Keratinocyte (primary cell): ENCODE data around the gene HOPX. TPM values are rescaled to one million over a fixed set of nuclear protein-coding genes. Genes with fewer than 3 reads are reported as not detected.

Experiments
- DNase-seq: peaks from one replicate; pipeline ENCODE4 v3.0.0-alpha.2; 2011; ENCODE audit warnings: low read depth, missing footprints, low spot score
- FAIRE-seq: peaks from 2 replicates; lab custom pipeline; 2011; peaks lifted over from hg19 to GRCh38; lab: Jason Lieb, UNC
- H2AFZ ChIP-seq: 2 replicates; pipeline ENCODE4 v1.6.0; 2012; ENCODE audit warnings: low read length, control low read depth, inconsistent platforms; ENCODE audit not compliant: control insufficient read depth
- H3K27ac ChIP-seq: 2 replicates; pipeline ENCODE4 v1.5.1; 2011; ENCODE audit warnings: low read length; ENCODE audit not compliant: control insufficient read depth, insufficient read depth
- H3K27me3 ChIP-seq: 3 replicates; pipeline ENCODE4 v1.6.0; 2011; ENCODE audit warnings: low read length; ENCODE audit not compliant: control insufficient read depth, insufficient read depth; ENCODE audit errors: extremely low read depth
- H3K36me3 ChIP-seq, 2 experiments: 2 replicates in 1 of 2; 3 replicates in 1 of 2; pipeline ENCODE4 v1.5.1; 2011; ENCODE audit warnings: low read length in 2 of 2, mild to moderate bottlenecking in 1 of 2; ENCODE audit not compliant: control insufficient read depth in 2 of 2, insufficient read depth in 2 of 2; ENCODE audit errors: extremely low read depth in 1 of 2
- H3K4me1 ChIP-seq: 3 replicates; pipeline ENCODE4 v1.5.1; 2011; ENCODE audit warnings: low read length; ENCODE audit not compliant: control insufficient read depth, insufficient read depth; ENCODE audit errors: extremely low read depth
- H3K4me2 ChIP-seq: 3 replicates; pipeline ENCODE4 v1.6.0; 2011; ENCODE audit warnings: low read depth, low read length; ENCODE audit not compliant: control insufficient read depth, insufficient read depth; ENCODE audit errors: extremely low read depth
- H3K4me3 ChIP-seq, 3 experiments: fragments of 200-600 bp in 1 of 3; sonication (generic) in 1 of 3; 2 replicates in 2 of 3; 3 replicates in 1 of 3; pipeline ENCODE4 v1.5.1; 2011 to 2016; ENCODE audit warnings: low read length in 3 of 3, mild to moderate bottlenecking in 3 of 3, control low read depth in 2 of 3, inconsistent platforms in 1 of 3, low read depth in 1 of 3, mixed read lengths in 1 of 3, mixed run types in 1 of 3, moderate library complexity in 1 of 3; ENCODE audit not compliant: control insufficient read depth in 2 of 3, insufficient read depth in 2 of 3; ENCODE audit errors: extremely low read depth in 1 of 3
- H3K79me2 ChIP-seq: 2 replicates; pipeline ENCODE4 v1.6.0; 2012; ENCODE audit warnings: low read length; ENCODE audit not compliant: control insufficient read depth, insufficient read depth
- H3K9ac ChIP-seq: 3 replicates; pipeline ENCODE4 v1.6.0; 2011; ENCODE audit warnings: low read length; ENCODE audit not compliant: control insufficient read depth, insufficient read depth; ENCODE audit errors: extremely low read depth
- H3K9me1 ChIP-seq: 3 replicates; pipeline ENCODE4 v1.6.0; 2011; ENCODE audit warnings: low read length; ENCODE audit not compliant: control insufficient read depth, insufficient read depth; ENCODE audit errors: extremely low read depth
- H3K9me3 ChIP-seq: 2 replicates; pipeline ENCODE4 v1.5.1; 2012; ENCODE audit warnings: low read depth, low read length; ENCODE audit not compliant: control insufficient read depth
- H4K20me1 ChIP-seq: 3 replicates; pipeline ENCODE4 v1.6.0; 2011; ENCODE audit warnings: low read length; ENCODE audit not compliant: control insufficient read depth, insufficient read depth; ENCODE audit errors: extremely low read depth
- CTCF ChIP-seq, 3 experiments: IDR thresholded peaks in 1 of 3; conservative IDR thresholded peaks in 1 of 3; optimal IDR thresholded peaks in 1 of 3; 2 replicates in 2 of 3; 3 replicates in 1 of 3; pipeline versions ENCODE3 to v1.5.1; 2011; ENCODE audit warnings: low read length in 3 of 3, mild to moderate bottlenecking in 3 of 3, moderate library complexity in 2 of 3, control low read depth in 1 of 3, inconsistent platforms in 1 of 3; ENCODE audit not compliant: insufficient read depth in 2 of 3; ENCODE audit errors: extremely low read depth in 1 of 3
- EZH2 ChIP-seq: IDR thresholded peaks from one replicate; pipeline ENCODE4 v1.6.1; 2012; ENCODE audit warnings: inconsistent platforms, mild to moderate bottlenecking, low read length, moderate library complexity
- dilution Hi-C: fragments of 300-500 bp; cut with MboI; formaldehyde crosslinking; loops from one replicate; pipeline ENCODE4 v1.7.0; 2020; ENCODE audit warnings: low sequenced_read_pairs; ENCODE audit not compliant: extremely low pct_ligation_motif_present
- polyA plus RNA-seq, 5 experiments: library from polyadenylated mRNA; depleted of rRNA in 3 of 5; stranded (reverse) in 3 of 5; stranded (forward) in 1 of 5; unstranded in 1 of 5; fragments of >200 nt; gene quantifications; 1 replicate in 1 of 5; 2 replicates in 3 of 5; 3 replicates in 1 of 5; pipeline versions ENCODE4 v1.2.1 to v1.2.3, GENCODE V29; 2011 to 2012; ENCODE audit warnings: missing spikeins in 2 of 5, low read depth in 1 of 5, low replicate concordance in 1 of 5

HOPX gene
- polyA plus RNA-seq, 1 donor (not counting 4 experiments of a cell fraction or from before 2014, with no cell fraction given): 8.5 TPM

DNA sequence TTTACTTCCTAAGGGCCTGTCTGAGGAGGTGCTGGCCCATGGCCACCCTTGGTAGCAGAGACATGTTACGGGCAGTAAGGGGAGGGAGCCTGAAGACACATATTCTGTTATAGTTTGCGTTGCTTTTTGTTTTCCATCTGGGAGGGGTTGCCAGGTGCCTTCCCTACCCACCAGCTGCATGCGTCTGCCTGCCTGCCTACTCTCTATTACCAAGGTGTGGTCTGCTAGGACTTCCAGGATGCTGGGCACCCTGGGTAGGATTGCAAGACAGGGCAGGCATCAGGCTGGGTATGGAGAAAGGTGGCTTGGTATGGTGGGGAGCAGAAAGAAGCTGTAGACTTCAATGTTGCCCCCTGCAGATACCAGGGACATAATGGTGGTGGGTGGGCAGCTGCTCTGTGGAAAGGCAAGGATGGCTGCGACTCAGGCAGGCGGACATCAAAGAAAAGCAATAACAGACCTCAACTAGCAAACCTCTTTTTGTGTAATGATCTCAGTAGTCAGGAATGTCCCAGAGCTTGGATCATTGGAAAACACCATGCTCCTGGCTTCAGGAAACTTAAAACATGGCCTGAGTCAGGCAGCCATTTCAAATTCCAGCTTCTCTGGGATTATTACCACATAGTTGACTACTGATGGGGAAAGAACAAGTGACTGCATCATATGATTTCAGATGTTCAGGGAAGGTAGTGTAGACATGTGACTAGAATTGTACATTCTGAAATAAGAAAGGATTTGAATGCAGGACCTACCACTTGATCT lies 67.8 kb downstream of the HOPX start:
- no peaks in the 10 kb centered on the region for H3K79me2 ChIP-seq
- H2AFZ ChIP-seq: peak overlapping the region; percentile 94
- no peaks in the 10 kb centered on the region for H3K9me3 ChIP-seq
- dilution Hi-C loops: no loop called here
- peak overlapping the region; percentile 72 for H3K9ac ChIP-seq
- no peaks in the 10 kb centered on the region for H3K9me1 ChIP-seq
- no peaks in the 10 kb centered on the region for H4K20me1 ChIP-seq
- H3K27ac ChIP-seq: peak overlapping the region; percentile 92
- TF ChIP-seq CTCF (optimal IDR thresholded peaks at IDR 0.05 in 1 of 3, IDR thresholded peaks at IDR 0.05 in 1 of 3, conservative IDR thresholded peaks at IDR 0.05 in 1 of 3; ENCODE audit: extremely low read depth in 1 of 3, insufficient read depth in 2 of 3, low read length in 3 of 3) (no peak), EZH2 (no peak)
- DNase-seq: peak; percentile 75
- H3K4me2 ChIP-seq: peak overlapping the region; percentile 78
- peak overlapping the region in 1 of 3 experiments; percentile 38 for H3K4me3 ChIP-seq
- peaks cover 16% of the 10 kb centered on the region for H3K4me1 ChIP-seq
- H3K27me3 ChIP-seq: no peaks in the 10 kb centered on the region
- peak; percentile 98 for FAIRE-seq
- H3K36me3 ChIP-seq: no peaks in the 10 kb centered on the region

GRCh38 chr4:56612282-56612681 lies 68.8 kb downstream of the HOPX start:
- dilution Hi-C loops: no loop called here
- Histone ChIP-seq H3K36me3 (no peaks in the 10 kb centered on the region), H3K27me3 (no peaks in the 10 kb centered on the region), H3K4me1 (peaks cover 16% of the 10 kb centered on the region), H3K9ac (no peak overlapping the region), H3K9me3 (no peaks in the 10 kb centered on the region), H3K4me3 (no peak overlapping the region), H4K20me1 (no peaks in the 10 kb centered on the region), H3K4me2 (no peak overlapping the region), H3K27ac (no peak overlapping the region), H3K79me2 (no peaks in the 10 kb centered on the region), H2AFZ (no peak overlapping the region), H3K9me1 (no peaks in the 10 kb centered on the region)
- TF ChIP-seq EZH2 (no peak), CTCF (optimal IDR thresholded peaks at IDR 0.05 in 1 of 3, IDR thresholded peaks at IDR 0.05 in 1 of 3, conservative IDR thresholded peaks at IDR 0.05 in 1 of 3; ENCODE audit: extremely low read depth in 1 of 3, insufficient read depth in 2 of 3, low read length in 3 of 3) (no peak)
- no peak for FAIRE-seq
- no peak for DNase-seq
